Activated B cell treated with CpG ODN at 0.5 μM for 24 hours (primary cell): ENCODE measurements around the gene SNX32. TPM values are rescaled to one million over a fixed set of nuclear protein-coding genes. Genes with fewer than 3 reads are reported as not detected.
A peak's percentile ranks its signal among the peaks of the same experiment; 100 is the strongest.

Source experiments
- ATAC-seq: fragments of 200-7000 bp; cut with Tn5 transposase; one replicate; pipeline ENCODE4 v1.10.0; 2021; ENCODE audit warnings: low read depth, mild to moderate bottlenecking, moderate library complexity
- CTCF ChIA-PET: fragments of 350-600 bp; sonication (Branson Sonifier 250); formaldehyde crosslinking; loops from one replicate; lab custom pipeline; 2021; ENCODE audit warnings: antibody characterized with exemption; lab: Charles Lee
- POLR2A ChIA-PET: fragments of 350-600 bp; sonication (Branson Sonifier 250); formaldehyde crosslinking; loops from one replicate; lab custom pipeline; 2021; ENCODE audit warnings: antibody characterized with exemption; lab: Charles Lee
- DNase-seq: peaks from one replicate; pipeline ENCODE4 v3.0.0; 2022
- H3K27ac Mint-ChIP-seq: one replicate; pipeline ENCODE4 v1.8.0; 2020; ENCODE audit warnings: mixed read lengths
- H3K27me3 Mint-ChIP-seq: one replicate; pipeline ENCODE4 v1.8.0; 2021; ENCODE audit warnings: mixed read lengths
- H3K36me3 Mint-ChIP-seq: one replicate; pipeline ENCODE4 v1.8.0; 2021; ENCODE audit warnings: low read depth, mixed read lengths
- H3K4me1 Mint-ChIP-seq: one replicate; pipeline ENCODE4 v1.8.0; 2021; ENCODE audit warnings: mixed read lengths
- H3K4me3 Mint-ChIP-seq: one replicate; pipeline ENCODE4 v1.8.0; 2020; ENCODE audit warnings: mild to moderate bottlenecking, mixed read lengths
- H3K9me3 Mint-ChIP-seq: one replicate; pipeline ENCODE4 v1.8.0; 2020; ENCODE audit warnings: mixed read lengths
- CTCF ChIP-seq: fragments of 200-600 bp; IDR thresholded peaks from one replicate; pipeline ENCODE4 v1.8.0; 2022; ENCODE audit warnings: antibody characterized with exemption, mild to moderate bottlenecking
- intact Hi-C: fragments of 100-400 bp; cut with micrococcal nuclease; formaldehyde crosslinking; loops from one replicate; pipeline ENCODE4 v1.15.1; 2024
- total RNA-seq: library from RNA; stranded (reverse); gene quantifications from 2 replicates; pipeline ENCODE4 v1.2.3, GENCODE V29; 2022

The SNX32 gene
- total RNA-seq, 1 donor from 2014 or later, result 1.0 TPM

DNA sequence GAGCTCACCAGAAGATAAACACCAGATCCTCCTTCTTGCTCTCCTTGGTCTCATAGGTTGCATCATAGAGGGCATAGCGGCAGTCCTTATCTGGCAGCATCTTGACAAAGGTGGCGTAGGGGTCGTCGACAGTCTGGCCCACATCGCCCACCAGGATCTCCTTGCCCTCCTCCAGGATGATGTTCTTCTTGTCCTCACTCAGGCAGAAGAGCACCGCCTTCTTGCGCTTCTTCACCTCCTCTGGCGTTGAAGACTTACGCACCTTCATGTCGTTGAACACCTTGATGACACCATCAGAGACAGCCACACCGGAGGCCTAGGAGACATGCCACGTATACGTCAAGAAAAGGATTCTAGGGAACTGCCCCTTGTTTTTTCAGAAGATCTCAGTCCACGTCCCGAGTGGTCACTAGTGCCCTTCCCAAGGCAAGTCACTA, 22.2 kb downstream of the SNX32 start:
- ATAC-seq (no peak), DNase-seq (no peak)
- Mint-ChIP-seq H3K27me3 (no peaks in the 10 kb centered on the region), H3K36me3 (peaks cover 66% of the 10 kb centered on the region), H3K4me1 (peaks cover 57% of the 10 kb centered on the region), H3K27ac (peak overlapping the region; percentile 93), H3K9me3 (no peaks in the 10 kb centered on the region), H3K4me3 (peak overlapping the region; percentile 92)
- ChIA-PET POLR2A (interaction anchor here (0.6 to 6.0 kb wide), 5 partner anchors 13 to 242 kb away, joined by 3 to 113 read pairs (median 11); partner anchors contain the start of genes EFEMP2, MAP3K11, PCNX3 and SNX32), CTCF (no interaction called here)
- TF ChIP-seq CTCF, result no peak
- intact Hi-C loops, result loop anchor here (5.0 kb wide), 2 partner anchors 196 to 284 kb away; partner anchors contain the start of genes FAM89B, SF3B2 and ZNRD2

DNA sequence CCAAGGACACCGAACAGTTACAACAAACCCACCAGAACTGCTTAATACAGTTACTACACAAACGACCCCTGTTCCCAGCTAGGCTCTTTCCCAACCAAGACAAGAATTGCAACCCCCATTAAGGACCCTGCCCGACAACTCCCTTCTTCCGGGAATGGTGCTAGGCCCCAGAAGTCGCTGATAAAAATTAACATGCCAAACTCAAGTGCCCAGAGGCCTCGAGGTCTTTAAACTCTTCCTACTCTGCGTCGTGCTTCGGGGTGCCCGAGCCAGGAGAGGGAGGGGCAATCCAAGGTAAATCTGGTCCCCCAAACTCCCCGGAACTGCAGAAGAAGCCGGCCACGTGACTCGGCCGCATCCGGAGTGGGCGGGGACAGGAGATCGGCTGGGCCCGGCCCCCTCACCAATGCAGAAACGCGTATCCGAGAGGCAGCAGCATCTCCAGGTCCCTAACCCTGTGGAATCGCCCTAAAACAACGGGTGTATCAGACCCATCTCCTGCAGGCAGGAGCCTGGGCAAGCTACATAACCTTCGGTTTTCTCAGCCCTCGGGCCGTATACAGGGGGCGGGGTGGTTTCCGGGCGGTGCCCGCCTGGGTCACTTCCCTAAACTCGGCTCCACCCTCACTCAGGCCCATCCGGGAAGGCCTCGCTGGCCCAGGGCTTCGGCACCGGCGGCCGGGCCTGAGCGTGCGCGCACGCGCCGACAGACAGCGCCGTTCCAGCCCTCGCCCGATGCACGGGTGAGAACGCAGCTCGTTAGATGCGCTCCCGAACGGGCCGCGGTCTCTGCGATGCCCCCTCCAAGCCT, 23.1 kb downstream of the SNX32 start:
- H3K27ac Mint-ChIP-seq, result peak overlapping the region; percentile 93
- peaks cover 66% of the 10 kb centered on the region for H3K4me1 Mint-ChIP-seq
- peaks cover 58% of the 10 kb centered on the region for H3K36me3 Mint-ChIP-seq
- peak; percentile 77 for DNase-seq
- peak; percentile 22 for ATAC-seq
- H3K27me3 Mint-ChIP-seq, result no peaks in the 10 kb centered on the region
- no peaks in the 10 kb centered on the region for H3K9me3 Mint-ChIP-seq
- TF ChIP-seq CTCF, result no peak
- H3K4me3 Mint-ChIP-seq, result peak overlapping the region; percentile 92
- CTCF ChIA-PET, result no interaction called here
- intact Hi-C loops, result loop anchor here (1.0 to 5.0 kb wide), 3 partner anchors 195 to 740 kb away; partner anchors contain the start of genes FAM89B, SF3B2, ZNHIT2 and ZNRD2
- POLR2A ChIA-PET, result interaction anchor here (0.6 to 7.1 kb wide), 16 partner anchors 8 to 1041 kb away, joined by 3 to 340 read pairs (median 4); partner anchors contain the start of genes AP5B1, CCDC85B, EFEMP2 and FIBP

GRCh38 chr11:65857500-65857852, 23.7 kb downstream of the SNX32 start:
- no peaks in the 10 kb centered on the region for H3K27me3 Mint-ChIP-seq
- intact Hi-C loops, result loop anchor here (1.0 to 5.0 kb wide), 3 partner anchors 195 to 740 kb away; partner anchors contain the start of genes FAM89B, SF3B2, ZNHIT2 and ZNRD2
- no peak for ATAC-seq
- peak; percentile 69 for DNase-seq
- ChIA-PET POLR2A (interaction anchor here (0.6 to 7.1 kb wide), 21 partner anchors 9 to 1079 kb away, joined by 3 to 340 read pairs (median 10); partner anchors contain the start of genes AP5B1, BANF1, CCDC85B and EFEMP2), CTCF (interaction anchor here (1.9 to 4.3 kb wide), 2 partner anchors 32 to 219 kb away, joined by 5 to 63 read pairs; partner anchors contain the start of genes CCDC85B, FIBP and SIPA1)
- peaks cover 55% of the 10 kb centered on the region for H3K36me3 Mint-ChIP-seq
- H3K4me1 Mint-ChIP-seq, result peaks cover 62% of the 10 kb centered on the region
- TF ChIP-seq CTCF, result no peak
- H3K9me3 Mint-ChIP-seq, result no peaks in the 10 kb centered on the region
- H3K4me3 Mint-ChIP-seq, result peak overlapping the region; percentile 92
- H3K27ac Mint-ChIP-seq, result peak overlapping the region; percentile 93

DNA sequence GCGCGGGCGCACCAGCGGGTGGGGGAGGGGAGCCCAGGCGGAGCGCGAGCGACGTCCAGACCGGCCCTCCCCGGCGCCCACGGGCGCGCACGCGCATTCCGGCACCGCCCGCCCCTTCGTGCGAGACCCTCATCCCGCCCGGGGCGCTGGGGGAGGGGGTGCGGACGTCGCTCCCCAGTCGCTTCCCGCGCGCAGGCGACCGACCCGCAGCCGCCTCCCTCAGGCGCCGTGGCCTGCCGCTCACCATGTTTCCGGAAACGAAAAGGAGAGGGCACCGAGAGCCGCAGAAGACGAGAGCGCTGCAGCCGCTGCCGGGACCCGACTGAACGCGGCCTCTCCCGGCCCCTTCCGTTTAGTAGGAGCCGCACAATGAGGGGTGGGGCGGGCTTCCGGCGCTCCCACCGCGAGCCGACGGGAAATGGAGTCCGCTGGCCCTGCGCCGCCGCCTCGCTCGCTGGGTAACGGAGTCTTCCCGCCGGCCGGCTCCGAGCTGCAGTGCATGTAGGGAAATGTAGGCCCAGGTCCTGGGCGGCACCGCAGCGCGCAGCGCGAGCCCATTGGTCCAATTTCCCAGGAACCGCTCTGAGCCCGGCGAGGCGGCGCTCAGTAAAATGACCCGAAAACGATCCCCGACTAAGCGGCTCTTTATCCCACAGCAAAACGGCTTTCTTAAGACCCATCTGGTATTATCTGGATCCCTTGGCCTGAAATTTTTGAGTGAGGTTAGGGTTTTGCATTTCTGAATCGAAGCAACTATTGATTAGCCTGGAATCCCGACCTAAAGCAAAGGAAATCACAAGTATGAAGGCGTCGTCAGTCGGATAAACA, 24.3 kb downstream of the SNX32 start, which contains the start of gene CFL1:
TSS of gene CFL1 (minus strand) at position 328 of the 828 bp plus-strand sequence. CDS start at position 247, 81 bp downstream.
- H3K4me3 Mint-ChIP-seq, result peak within 1 kb of the TSS; percentile 99
- no peak for TF ChIP-seq CTCF
- peak; percentile 92 for DNase-seq
- peak within 1 kb of the TSS; percentile 98 for H3K27ac Mint-ChIP-seq
- intact Hi-C loops, result loop anchor here (1.0 to 5.0 kb wide), 12 partner anchors 15 to 741 kb away; partner anchors contain the start of genes AP5B1, C11orf68, DRAP1 and EFEMP2
- ChIA-PET CTCF (interaction anchor here (0.7 to 4.3 kb wide), 5 partner anchors 11 to 220 kb away, joined by 4 to 63 read pairs (median 10); partner anchors contain the start of genes CCDC85B, FIBP and SIPA1), POLR2A (interaction anchor here (0.6 to 7.1 kb wide), 39 partner anchors 8 to 1840 kb away, joined by 3 to 340 read pairs (median 5); partner anchors contain the start of genes AP5B1, BANF1, BRMS1 and CCDC85B)
- peaks cover 65% of the 10 kb centered on the region for H3K4me1 Mint-ChIP-seq
- peaks cover 55% of the 10 kb centered on the region for H3K36me3 Mint-ChIP-seq
- ATAC-seq, result peak; percentile 62
- H3K9me3 Mint-ChIP-seq, result no peaks in the 10 kb centered on the region
- no peaks in the 10 kb centered on the region for H3K27me3 Mint-ChIP-seq
